Midbrain (tissue), 1 donor: ENCODE data around the gene SHROOM1.

ENCODE experiments used
- DNase-seq: peaks from one replicate; lab custom pipeline; 2025; lab: John Stamatoyannopoulos, UW

The SHROOM1 gene

DNA sequence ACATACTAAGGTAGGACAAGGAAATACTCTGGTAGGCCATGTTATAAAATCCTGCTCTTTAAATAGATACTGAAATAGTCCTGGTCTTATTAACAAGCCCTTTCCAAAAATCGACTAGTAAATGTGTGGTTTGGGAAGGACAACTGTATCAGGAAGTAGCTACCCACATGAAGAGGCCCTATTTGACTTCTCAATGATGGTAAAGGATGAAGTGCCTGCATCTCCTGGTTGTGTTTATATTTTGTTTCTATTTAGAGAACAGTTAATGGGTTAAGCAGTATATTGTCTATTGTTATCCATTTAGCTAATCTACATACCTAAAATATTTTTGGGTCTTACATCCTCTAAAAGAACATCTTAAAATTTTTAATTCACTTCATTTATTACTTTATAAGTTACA lies 23.3 kb upstream of the SHROOM1 start:
- no peak for DNase-seq

GRCh38 chr5:132853323-132853722 lies 22.9 kb upstream of the SHROOM1 start:
- DNase-seq: no peak

DNA sequence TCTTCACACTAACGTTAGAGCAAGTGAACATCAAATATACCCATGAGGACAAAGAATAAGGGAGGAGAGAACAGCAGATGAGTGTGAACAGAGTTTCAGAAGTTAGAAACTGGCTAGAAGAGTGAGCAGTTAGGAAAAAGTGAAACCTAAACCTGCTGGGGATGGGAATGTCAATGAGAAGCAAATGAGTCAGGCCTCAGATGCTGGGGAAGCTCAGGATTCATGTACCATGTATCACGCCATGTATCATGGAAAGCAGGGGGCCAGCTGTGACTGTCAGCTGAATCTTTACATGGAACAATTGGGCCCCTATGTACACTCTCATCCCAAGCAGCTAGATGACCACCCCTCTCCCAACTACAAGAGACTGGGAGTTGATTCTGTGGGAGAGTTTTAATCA lies 19.6 kb upstream of the SHROOM1 start:
- no peak for DNase-seq

DNA sequence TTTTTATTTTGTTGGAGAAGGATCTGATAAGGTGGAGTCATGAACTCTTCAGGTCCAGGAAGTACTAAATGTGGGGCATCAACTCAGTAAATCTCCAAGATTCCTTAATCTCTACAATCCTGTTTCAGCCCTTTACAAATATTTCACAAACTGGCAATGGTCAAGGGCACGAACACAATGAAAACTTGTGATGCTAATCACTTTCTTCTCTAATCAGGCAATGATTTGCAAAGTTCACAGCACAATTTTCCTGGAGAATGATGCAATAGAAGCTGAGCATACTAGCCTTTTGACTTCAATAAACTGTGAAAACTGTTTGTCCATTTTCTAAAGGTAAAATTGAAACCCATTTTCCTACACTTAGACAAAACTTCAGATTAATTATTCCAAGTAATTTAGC lies 18.9 kb upstream of the SHROOM1 start:
- DNase-seq: no peak

- DNase-seq: no peak
These were observed 17.8 kb upstream of the SHROOM1 start for GRCh38 chr5:132848270-132848669.

DNA sequence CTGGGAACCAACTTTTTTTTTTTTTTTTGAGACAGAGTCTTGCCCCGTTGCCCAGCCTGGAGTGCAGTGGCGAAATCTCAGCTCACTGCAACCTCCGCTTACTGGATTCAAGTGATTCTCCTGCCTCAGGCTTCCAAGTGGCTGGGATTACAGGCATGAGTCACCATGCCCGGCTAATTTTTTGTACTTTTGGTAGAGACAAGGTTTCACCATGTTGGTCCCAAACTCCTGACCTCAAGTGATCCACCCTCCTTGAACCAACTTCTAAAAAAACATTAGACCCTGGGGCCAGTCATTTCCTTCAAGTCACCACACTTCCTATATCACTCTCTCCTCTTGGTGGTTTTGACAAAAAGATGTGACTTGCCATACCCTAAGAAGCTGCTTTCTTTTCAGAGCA lies 10.9 kb upstream of the SHROOM1 start:
- DNase-seq: no peak

DNA sequence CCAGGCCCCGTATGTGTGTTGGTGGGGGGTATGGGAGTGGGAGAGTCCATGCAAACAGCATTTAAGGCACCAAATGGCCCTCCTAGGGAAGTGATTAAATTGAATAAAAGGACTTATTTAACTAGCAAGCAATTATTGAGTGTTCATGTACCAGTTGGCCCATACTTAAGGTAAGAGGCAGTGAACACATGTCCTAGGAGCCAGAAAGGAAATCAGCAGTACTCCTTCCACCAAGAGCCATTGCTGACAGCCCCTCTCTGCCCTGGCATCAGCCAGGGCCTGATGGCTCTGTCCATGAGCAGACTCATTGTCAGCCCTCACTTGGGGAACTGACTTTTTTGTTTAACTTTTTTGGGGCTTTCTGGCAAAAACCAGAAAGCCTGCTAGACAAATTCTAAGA lies 10.4 kb upstream of the SHROOM1 start:
- DNase-seq: no peak

DNA sequence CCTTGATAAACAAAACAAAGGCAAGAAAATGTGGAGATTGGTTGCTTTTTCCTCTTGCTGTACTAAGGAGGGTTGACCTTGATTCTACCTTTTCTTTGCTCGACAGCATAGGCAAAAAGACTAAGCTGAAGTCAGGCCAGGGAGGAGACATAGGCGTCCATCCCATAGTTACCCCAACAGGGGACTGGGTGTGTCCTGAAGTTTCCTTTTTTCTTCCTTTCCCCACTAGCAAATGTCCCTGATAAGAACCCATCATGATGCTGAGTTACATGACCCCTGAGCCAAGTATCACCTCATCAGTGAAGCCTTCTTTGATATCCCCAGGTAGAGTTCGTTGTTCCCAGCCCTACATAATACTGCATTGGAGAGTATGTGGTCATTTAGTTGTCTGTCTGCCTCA lies 9.9 kb upstream of the SHROOM1 start:
- no peak for DNase-seq

- DNase-seq: no peak
These were observed 9.2 kb upstream of the SHROOM1 start for GRCh38 chr5:132839426-132840301.

- no peak for DNase-seq
These were observed 8.3 kb upstream of the SHROOM1 start for GRCh38 chr5:132838516-132839282.

DNA sequence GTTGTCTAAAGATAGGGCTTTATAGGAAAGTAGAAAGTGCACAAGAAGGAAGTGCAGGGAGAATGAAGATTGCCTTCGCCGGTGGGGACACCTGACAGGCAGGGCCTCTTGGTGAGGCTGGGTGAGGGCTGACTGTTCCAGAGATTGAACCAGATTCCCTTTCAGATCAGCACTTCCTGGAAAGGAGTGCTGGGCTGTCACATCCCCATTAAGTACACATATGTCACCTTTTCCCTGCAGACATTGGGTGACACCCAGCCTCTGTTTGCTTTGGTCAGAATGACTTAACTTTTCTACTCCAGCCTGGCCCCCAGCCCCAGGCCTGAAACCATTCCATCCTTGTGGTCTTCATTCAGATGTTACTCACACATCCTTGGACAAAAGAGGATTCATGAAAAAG lies 7.4 kb upstream of the SHROOM1 start:
- no peak for DNase-seq

DNA sequence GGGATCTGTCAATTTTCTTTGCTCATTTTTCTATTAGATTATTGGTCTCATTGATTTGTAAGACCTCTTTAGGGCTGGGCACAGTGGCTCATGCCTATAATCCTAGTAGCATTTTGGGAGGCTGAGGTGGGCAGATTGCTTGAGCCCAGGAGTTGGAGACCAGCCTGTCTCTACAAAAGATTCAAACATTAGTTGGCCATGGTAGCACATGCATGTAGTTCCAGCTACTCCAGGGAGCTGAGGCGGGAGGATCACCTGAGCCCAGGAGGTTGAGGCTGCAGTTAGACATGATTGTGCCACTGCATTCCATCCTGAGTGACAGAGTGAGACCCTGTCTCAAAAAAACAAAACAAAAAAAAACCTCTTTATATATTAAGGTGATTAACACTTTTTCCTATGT lies 6.4 kb upstream of the SHROOM1 start:
- no peak for DNase-seq

- DNase-seq: no peak
These were observed 3.6 kb upstream of the SHROOM1 start for GRCh38 chr5:132834057-132834456.

DNA sequence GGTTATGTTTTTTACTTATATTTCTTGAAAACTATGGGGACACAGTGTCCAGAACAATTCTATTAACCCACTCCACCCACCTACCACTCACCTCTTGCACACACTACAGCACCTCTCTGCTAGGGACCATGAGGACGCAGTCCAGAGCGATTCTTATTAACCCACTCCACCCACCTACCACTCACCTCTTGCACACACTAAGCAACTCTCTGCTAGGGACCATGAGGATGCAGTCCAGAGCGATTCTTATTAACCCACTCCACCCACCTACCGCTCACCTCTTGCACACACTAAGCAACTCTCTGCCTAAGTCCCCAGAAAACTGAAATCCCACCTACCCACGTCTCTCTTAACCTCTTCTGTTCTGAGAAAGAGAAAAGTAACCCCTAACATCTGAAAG lies 2.2 kb upstream of the SHROOM1 start:
- no peak for DNase-seq

- DNase-seq: no peak
These were observed 831 bp upstream of the SHROOM1 start for GRCh38 chr5:132831095-132831860.

- peak; percentile 81 for DNase-seq
These were observed 558 bp downstream of the SHROOM1 start for GRCh38 chr5:132829742-132830435.

GRCh38 chr5:132828846-132829494 lies 1.5 kb downstream of the SHROOM1 start:
- no peak for DNase-seq

- DNase-seq: no peak
These were observed 2.3 kb downstream of the SHROOM1 start for GRCh38 chr5:132827943-132828673.

DNA sequence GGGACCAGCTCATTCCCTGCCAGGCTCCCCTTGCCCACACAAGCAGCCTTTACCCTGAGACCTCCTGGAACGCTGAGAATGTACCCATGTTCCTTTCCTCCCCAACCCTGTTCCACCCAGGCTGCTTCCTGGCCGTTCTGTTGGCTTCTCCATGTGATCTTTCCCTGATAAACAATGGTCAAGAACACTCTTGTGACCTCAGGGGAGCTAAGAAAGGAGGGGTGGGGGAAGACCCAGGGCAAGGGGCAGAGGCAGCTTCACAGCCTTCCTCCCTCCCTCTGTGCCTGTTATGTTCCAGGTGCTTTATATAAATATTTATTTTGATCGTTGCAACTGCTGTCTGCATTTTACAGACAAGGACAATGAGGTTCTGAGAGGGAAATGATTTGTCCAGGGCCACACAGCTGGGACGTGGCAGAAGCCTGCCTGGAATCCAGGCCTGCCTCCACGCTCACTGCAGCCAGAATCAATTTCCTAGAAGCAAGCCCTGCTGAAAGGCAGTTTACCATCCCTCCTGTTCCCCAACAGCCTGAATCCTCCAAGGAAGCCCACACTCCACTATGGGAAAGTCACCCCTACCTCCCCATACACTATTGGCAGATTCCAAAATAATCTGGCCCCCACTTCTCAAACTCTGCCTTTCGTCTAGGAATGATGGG lies 3.9 kb downstream of the SHROOM1 start:
- DNase-seq: no peak

DNA sequence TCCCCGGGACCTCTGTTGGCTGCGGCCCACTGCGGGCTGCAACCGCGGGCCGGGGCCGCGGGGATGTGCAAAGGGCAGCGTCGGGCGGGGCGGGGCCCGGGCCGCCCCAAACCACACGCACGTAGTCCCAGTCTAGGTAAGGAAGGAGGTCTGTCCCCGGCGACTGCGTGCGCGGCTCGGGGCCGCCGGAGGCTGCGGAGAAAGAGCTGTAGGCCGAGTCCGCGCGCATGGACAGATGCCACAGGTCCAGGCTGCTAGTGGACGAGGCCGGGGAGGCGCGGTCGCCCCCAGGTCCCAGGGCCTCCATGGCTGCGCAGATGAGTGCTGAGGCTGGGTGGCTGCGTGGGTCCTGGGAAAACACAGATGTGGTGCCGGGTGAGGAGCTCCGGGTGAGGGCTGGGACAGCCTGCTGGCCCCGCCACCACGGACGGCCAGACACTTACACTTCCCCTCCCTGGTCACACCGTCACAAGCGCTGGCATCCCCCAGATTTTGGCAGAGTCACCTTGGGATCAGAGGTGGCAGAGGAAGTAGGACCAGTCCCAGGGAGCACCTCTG lies 4.5 kb downstream of the SHROOM1 start:
- DNase-seq: no peak
